Measurements from ENCODE around the gene BAX. TPM values are rescaled to one million over a fixed set of nuclear protein-coding genes. Genes with fewer than 3 reads are reported as not detected.

The BAX gene
- total and polyA plus RNA-seq, 2 of the 4 experiments (the other 2 are of a cell fraction): 23.3 to 169 TPM

Small RNAs within 50 kb of the gene (microRNA-seq; reads per million reads assigned to microRNA genes)
- gene AC026803.1 (ENCODE audit: insufficient read depth, insufficient read length) (not detected), gene MIR6798 (ENCODE audit: insufficient read depth in 1 of 2, insufficient read length in 1 of 2, unreplicated experiment in 1 of 2) (0 reads per million in 2 experiments)

Small RNAs within 50 kb of the gene (small RNA-seq; reads per million reads assigned to genes)
- gene AC026803.1: 0 to 0.65 (median 0) reads per million in 5 experiments
- gene MIR6798: 0 reads per million in 5 experiments

Other genes with a start within 250 kb of the BAX start
- gene MAMSTR, start 235.2 kb upstream of the BAX start, total RNA-seq (2012; rRNA removed): 0.18 and 0.28 TPM in 2 replicates
- 1.9 and 2.7 TPM in 2 replicates for gene MAMSTR, start 235.2 kb upstream of the BAX start, polyA plus RNA-seq (2012; rRNA removed)
- under 0.01 and 0.18 TPM in 2 replicates for gene RASIP1, start 214.3 kb upstream of the BAX start, total RNA-seq (2012; rRNA removed)
- 0.51 and 0.67 TPM in 2 replicates for gene RASIP1, start 214.3 kb upstream of the BAX start, polyA plus RNA-seq (2012; rRNA removed)
- not detected in 2 replicates for gene IZUMO1, start 208.0 kb upstream of the BAX start, total RNA-seq (2012; rRNA removed)
- not detected in 2 replicates for gene IZUMO1, start 208.0 kb upstream of the BAX start, polyA plus RNA-seq (2012; rRNA removed)
- gene FUT1, start 202.2 kb upstream of the BAX start, total RNA-seq (2012; rRNA removed): under 0.01 and 0.18 TPM in 2 replicates
- gene FUT1, start 202.2 kb upstream of the BAX start, polyA plus RNA-seq (2012; rRNA removed): 0.03 and 0.09 TPM in 2 replicates
- not detected in 2 replicates for gene FGF21, start 199.4 kb upstream of the BAX start, total RNA-seq (2012; rRNA removed)
- gene FGF21, start 199.4 kb upstream of the BAX start, polyA plus RNA-seq (2012; rRNA removed): not detected in 2 replicates
- gene BCAT2, start 143.8 kb upstream of the BAX start, total RNA-seq (2012; rRNA removed): 20.1 and 21.7 TPM in 2 replicates
- 42.2 and 45.3 TPM in 2 replicates for gene BCAT2, start 143.8 kb upstream of the BAX start, polyA plus RNA-seq (2012; rRNA removed)
- gene HSD17B14, start 118.4 kb upstream of the BAX start, total RNA-seq (2012; rRNA removed): 0.54 and 0.56 TPM in 2 replicates
- 4.5 and 5.6 TPM in 2 replicates for gene HSD17B14, start 118.4 kb upstream of the BAX start, polyA plus RNA-seq (2012; rRNA removed)
- gene PLEKHA4, start 86.3 kb upstream of the BAX start, total RNA-seq (2012; rRNA removed): 4.2 and 4.5 TPM in 2 replicates
- gene PLEKHA4, start 86.3 kb upstream of the BAX start, polyA plus RNA-seq (2012; rRNA removed): 14.4 and 17.2 TPM in 2 replicates
- gene PPP1R15A, start 82.5 kb upstream of the BAX start, total RNA-seq (2012; rRNA removed): 26.7 and 39.4 TPM in 2 replicates
- 87.7 and 104 TPM in 2 replicates for gene PPP1R15A, start 82.5 kb upstream of the BAX start, polyA plus RNA-seq (2012; rRNA removed)
- gene TULP2, start 56.1 kb upstream of the BAX start, total RNA-seq (2012; rRNA removed): under 0.01 TPM in 1 of 2 replicates, not detected in the other
- 0.20 and 0.26 TPM in 2 replicates for gene TULP2, start 56.1 kb upstream of the BAX start, polyA plus RNA-seq (2012; rRNA removed)
- gene NUCB1, start 54.6 kb upstream of the BAX start, total RNA-seq (2012; rRNA removed): 37.3 and 39.2 TPM in 2 replicates
- gene NUCB1, start 54.6 kb upstream of the BAX start, polyA plus RNA-seq (2012; rRNA removed): 253 and 261 TPM in 2 replicates
- 0.28 and 0.36 TPM in 2 replicates for gene DHDH, start 21.2 kb upstream of the BAX start, total RNA-seq (2012; rRNA removed)
- 0.33 and 0.53 TPM in 2 replicates for gene DHDH, start 21.2 kb upstream of the BAX start, polyA plus RNA-seq (2012; rRNA removed)
- gene FTL, start 10.4 kb downstream of the BAX start, total RNA-seq (2012; rRNA removed): 913 and 1,057 TPM in 2 replicates
- gene FTL, start 10.4 kb downstream of the BAX start, polyA plus RNA-seq (2012; rRNA removed): 2,766 and 2,944 TPM in 2 replicates
- 36.1 and 38.7 TPM in 2 replicates for gene GYS1, start 38.4 kb downstream of the BAX start, total RNA-seq (2012; rRNA removed)
- gene GYS1, start 38.4 kb downstream of the BAX start, polyA plus RNA-seq (2012; rRNA removed): 72.2 and 74.8 TPM in 2 replicates
- gene RUVBL2, start 39.0 kb downstream of the BAX start, total RNA-seq (2012; rRNA removed): 354 and 391 TPM in 2 replicates
- gene RUVBL2, start 39.0 kb downstream of the BAX start, polyA plus RNA-seq (2012; rRNA removed): 196 and 225 TPM in 2 replicates
- gene LHB, start 62.2 kb downstream of the BAX start, total RNA-seq (2012; rRNA removed): not detected in 2 replicates
- gene LHB, start 62.2 kb downstream of the BAX start, polyA plus RNA-seq (2012; rRNA removed): not detected in 2 replicates
- gene CGB3, start 69.5 kb downstream of the BAX start, total RNA-seq (2012; rRNA removed): not detected in 2 replicates
- gene CGB3, start 69.5 kb downstream of the BAX start, polyA plus RNA-seq (2012; rRNA removed): not detected in 2 replicates
- gene CGB2, start 77.0 kb downstream of the BAX start, total RNA-seq (2012; rRNA removed): not detected in 2 replicates
- not detected in 2 replicates for gene CGB2, start 77.0 kb downstream of the BAX start, polyA plus RNA-seq (2012; rRNA removed)
- gene CGB1, start 82.0 kb downstream of the BAX start, total RNA-seq (2012; rRNA removed): not detected in 2 replicates
- not detected in 2 replicates for gene CGB1, start 82.0 kb downstream of the BAX start, polyA plus RNA-seq (2012; rRNA removed)
- gene CGB5, start 89.0 kb downstream of the BAX start, total RNA-seq (2012; rRNA removed): not detected in 2 replicates
- gene CGB5, start 89.0 kb downstream of the BAX start, polyA plus RNA-seq (2012; rRNA removed): not detected in 2 replicates
- gene CGB8, start 94.2 kb downstream of the BAX start, total RNA-seq (2012; rRNA removed): not detected in 2 replicates
- gene CGB8, start 94.2 kb downstream of the BAX start, polyA plus RNA-seq (2012; rRNA removed): 0.47 and 0.48 TPM in 2 replicates
- not detected in 2 replicates for gene CGB7, start 102.9 kb downstream of the BAX start, total RNA-seq (2012; rRNA removed)
- gene CGB7, start 102.9 kb downstream of the BAX start, polyA plus RNA-seq (2012; rRNA removed): 1.7 and 1.9 TPM in 2 replicates
- gene NTF4, start 109.9 kb downstream of the BAX start, total RNA-seq (2012; rRNA removed): 0.18 TPM in 1 of 2 replicates, not detected in the other
- gene NTF4, start 109.9 kb downstream of the BAX start, polyA plus RNA-seq (2012; rRNA removed): 0.09 and 0.11 TPM in 2 replicates
- not detected in 2 replicates for gene KCNA7, start 117.8 kb downstream of the BAX start, total RNA-seq (2012; rRNA removed)
- gene KCNA7, start 117.8 kb downstream of the BAX start, polyA plus RNA-seq (2012; rRNA removed): 0.02 TPM in 1 of 2 replicates, not detected in the other
- 72.8 and 81.4 TPM in 2 replicates for gene SNRNP70, start 130.6 kb downstream of the BAX start, total RNA-seq (2012; rRNA removed)
- 200 and 344 TPM in 2 replicates for gene SNRNP70, start 130.6 kb downstream of the BAX start, polyA plus RNA-seq (2012; rRNA removed)
- 2.8 and 3.8 TPM in 2 replicates for gene LIN7B, start 159.5 kb downstream of the BAX start, total RNA-seq (2012; rRNA removed)
- gene LIN7B, start 159.5 kb downstream of the BAX start, polyA plus RNA-seq (2012; rRNA removed): 8.0 and 9.9 TPM in 2 replicates
- gene C19orf73, start 164.3 kb downstream of the BAX start, total RNA-seq (2012; rRNA removed): 0.28 TPM in 1 of 2 replicates, not detected in the other
- gene C19orf73, start 164.3 kb downstream of the BAX start, polyA plus RNA-seq (2012; rRNA removed): 1.2 and 2.0 TPM in 2 replicates
- 0.83 and 0.90 TPM in 2 replicates for gene PPFIA3, start 164.7 kb downstream of the BAX start, total RNA-seq (2012; rRNA removed)
- gene PPFIA3, start 164.7 kb downstream of the BAX start, polyA plus RNA-seq (2012; rRNA removed): 1.9 and 2.4 TPM in 2 replicates
- gene HRC, start 200.5 kb downstream of the BAX start, total RNA-seq (2012; rRNA removed): not detected in 2 replicates
- 0.03 TPM in 1 of 2 replicates, not detected in the other for gene HRC, start 200.5 kb downstream of the BAX start, polyA plus RNA-seq (2012; rRNA removed)
- 1.9 and 2.2 TPM in 2 replicates for gene TRPM4, start 202.9 kb downstream of the BAX start, total RNA-seq (2012; rRNA removed)
- gene TRPM4, start 202.9 kb downstream of the BAX start, polyA plus RNA-seq (2012; rRNA removed): 17.4 and 19.7 TPM in 2 replicates

All from IMR-90 (cell line).